Progenitor cell of endocrine pancreas (in vitro differentiated cells): ENCODE measurements around the gene RAI14. TPM values are rescaled to one million over a fixed set of nuclear protein-coding genes. Genes with fewer than 3 reads are reported as not detected.

Experiments used
- DNase-seq: peaks from one replicate; pipeline ENCODE4 v3.0.0; 2021; ENCODE audit warnings: low spot score; ENCODE audit not compliant: unreplicated experiment
- H3K27ac Mint-ChIP-seq: 2 replicates; pipeline ENCODE4 v1.8.0; 2021; ENCODE audit warnings: mild to moderate bottlenecking, moderate library complexity, mixed read lengths
- H3K27me3 Mint-ChIP-seq: 2 replicates; pipeline ENCODE4 v1.8.0; 2021; ENCODE audit warnings: mixed read lengths
- H3K36me3 Mint-ChIP-seq: 2 replicates; pipeline ENCODE4 v1.8.0; 2022; ENCODE audit warnings: mixed read lengths; ENCODE audit not compliant: insufficient read depth
- H3K4me1 Mint-ChIP-seq: 2 replicates; pipeline ENCODE4 v1.8.0; 2021; ENCODE audit warnings: low read depth, mixed read lengths
- H3K4me3 Mint-ChIP-seq: 2 replicates; pipeline ENCODE4 v1.8.0; 2021; ENCODE audit warnings: low read depth, mild to moderate bottlenecking, moderate library complexity, mixed read lengths
- H3K9me3 Mint-ChIP-seq: 2 replicates; pipeline ENCODE4 v1.8.0; 2021; ENCODE audit warnings: low read depth, mixed read lengths
- total RNA-seq: library from RNA; stranded (reverse); gene quantifications from 2 replicates; pipeline ENCODE4 v1.2.1, GENCODE V29; 2021
- TF ChIP-seq, protein P1 (sequence below): fragments of 200-600 bp; sonication (generic); IDR thresholded peaks from one replicate; pipeline ENCODE4 v1.5.0; 2021; ENCODE audit warnings: antibody characterized with exemption, mild to moderate bottlenecking; ENCODE audit not compliant: unreplicated experiment

Gene RAI14
- total RNA-seq, 1 donor from 2014 or later = 121 TPM

DNA sequence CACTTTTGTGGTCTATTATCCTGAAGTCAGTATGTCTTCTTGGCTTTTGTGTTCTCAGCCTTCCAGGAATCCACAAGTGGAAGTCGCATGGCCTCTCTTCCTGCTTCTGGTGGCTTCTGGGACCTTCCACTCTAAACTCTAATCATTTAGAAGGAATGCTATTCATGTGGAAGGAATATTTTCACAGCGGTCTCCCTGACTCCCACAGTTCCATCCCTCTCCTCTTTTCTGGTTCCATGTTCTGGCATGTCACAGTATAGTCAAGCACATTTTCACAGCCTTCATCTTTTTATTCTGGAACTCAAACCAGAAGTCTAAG, 7.3 kb upstream of the RAI14 start:
- H3K4me1 Mint-ChIP-seq = peaks cover 6% of the 10 kb centered on the region
- no peak overlapping the region for H3K27ac Mint-ChIP-seq
- peaks cover 2% of the 10 kb centered on the region for H3K27me3 Mint-ChIP-seq
- H3K4me3 Mint-ChIP-seq = no peak overlapping the region
- H3K9me3 Mint-ChIP-seq = peaks cover 18% of the 10 kb centered on the region
- TF ChIP-seq, protein P1, sequence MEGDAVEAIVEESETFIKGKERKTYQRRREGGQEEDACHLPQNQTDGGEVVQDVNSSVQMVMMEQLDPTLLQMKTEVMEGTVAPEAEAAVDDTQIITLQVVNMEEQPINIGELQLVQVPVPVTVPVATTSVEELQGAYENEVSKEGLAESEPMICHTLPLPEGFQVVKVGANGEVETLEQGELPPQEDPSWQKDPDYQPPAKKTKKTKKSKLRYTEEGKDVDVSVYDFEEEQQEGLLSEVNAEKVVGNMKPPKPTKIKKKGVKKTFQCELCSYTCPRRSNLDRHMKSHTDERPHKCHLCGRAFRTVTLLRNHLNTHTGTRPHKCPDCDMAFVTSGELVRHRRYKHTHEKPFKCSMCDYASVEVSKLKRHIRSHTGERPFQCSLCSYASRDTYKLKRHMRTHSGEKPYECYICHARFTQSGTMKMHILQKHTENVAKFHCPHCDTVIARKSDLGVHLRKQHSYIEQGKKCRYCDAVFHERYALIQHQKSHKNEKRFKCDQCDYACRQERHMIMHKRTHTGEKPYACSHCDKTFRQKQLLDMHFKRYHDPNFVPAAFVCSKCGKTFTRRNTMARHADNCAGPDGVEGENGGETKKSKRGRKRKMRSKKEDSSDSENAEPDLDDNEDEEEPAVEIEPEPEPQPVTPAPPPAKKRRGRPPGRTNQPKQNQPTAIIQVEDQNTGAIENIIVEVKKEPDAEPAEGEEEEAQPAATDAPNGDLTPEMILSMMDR = no peak
- no peak for DNase-seq
- H3K36me3 Mint-ChIP-seq = no peaks in the 10 kb centered on the region

DNA sequence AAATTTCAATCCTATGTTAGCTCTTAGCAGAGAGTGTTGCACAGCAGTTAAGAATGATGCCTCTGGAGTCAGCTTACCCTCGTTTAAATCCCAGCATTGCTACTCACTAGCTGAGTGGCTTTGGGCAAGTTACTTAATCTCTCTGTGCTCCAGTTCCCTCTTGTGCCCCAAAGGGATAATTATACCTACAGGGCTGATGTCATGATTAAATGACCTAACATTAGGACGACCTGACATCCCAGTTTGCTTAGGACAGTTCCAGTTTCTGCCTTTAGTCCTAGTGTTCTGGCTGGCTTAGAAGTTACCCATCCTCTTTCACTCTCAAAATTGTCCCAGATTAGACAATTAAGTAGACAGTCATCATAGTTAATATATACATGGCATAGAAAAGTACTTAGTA, 4.3 kb upstream of the RAI14 start:
- Mint-ChIP-seq H3K4me3 (no peak overlapping the region), H3K9me3 (peaks cover 7% of the 10 kb centered on the region), H3K27me3 (peaks cover 2% of the 10 kb centered on the region)

DNA sequence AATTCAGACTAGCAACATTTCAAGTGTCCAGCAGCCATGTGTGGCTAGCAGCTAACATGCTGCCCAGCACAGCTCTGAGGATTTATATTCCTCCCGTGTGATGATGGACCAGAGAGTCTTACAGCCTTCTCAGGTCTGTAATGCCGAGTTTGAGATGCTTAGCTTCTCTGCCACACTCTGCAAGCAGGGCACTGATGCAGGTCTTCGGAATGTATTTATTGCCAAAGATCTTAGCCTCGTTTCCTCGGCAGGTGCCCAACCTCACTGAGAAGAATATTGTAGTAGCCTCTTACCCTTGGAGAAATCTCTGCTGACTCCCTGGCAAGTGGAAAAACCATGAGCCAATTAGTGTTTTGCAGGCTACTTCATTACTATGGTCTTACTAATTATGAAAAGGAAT, 3.7 kb upstream of the RAI14 start:
- H3K36me3 Mint-ChIP-seq = no peaks in the 10 kb centered on the region
- peaks cover 2% of the 10 kb centered on the region for H3K27me3 Mint-ChIP-seq
- TF ChIP-seq, protein P1 = no peak
- peaks cover 12% of the 10 kb centered on the region for H3K4me1 Mint-ChIP-seq
- peaks cover 7% of the 10 kb centered on the region for H3K9me3 Mint-ChIP-seq
- H3K27ac Mint-ChIP-seq = no peak overlapping the region
- no peak for DNase-seq
- no peak overlapping the region for H3K4me3 Mint-ChIP-seq

More for the DNA sequence above, 4.3 kb upstream of the RAI14 start:
- DNase-seq = no peak
- H3K36me3 Mint-ChIP-seq = no peaks in the 10 kb centered on the region
- peaks cover 12% of the 10 kb centered on the region for H3K4me1 Mint-ChIP-seq
- TF ChIP-seq, protein P1 = no peak
- H3K27ac Mint-ChIP-seq = no peak overlapping the region

DNA sequence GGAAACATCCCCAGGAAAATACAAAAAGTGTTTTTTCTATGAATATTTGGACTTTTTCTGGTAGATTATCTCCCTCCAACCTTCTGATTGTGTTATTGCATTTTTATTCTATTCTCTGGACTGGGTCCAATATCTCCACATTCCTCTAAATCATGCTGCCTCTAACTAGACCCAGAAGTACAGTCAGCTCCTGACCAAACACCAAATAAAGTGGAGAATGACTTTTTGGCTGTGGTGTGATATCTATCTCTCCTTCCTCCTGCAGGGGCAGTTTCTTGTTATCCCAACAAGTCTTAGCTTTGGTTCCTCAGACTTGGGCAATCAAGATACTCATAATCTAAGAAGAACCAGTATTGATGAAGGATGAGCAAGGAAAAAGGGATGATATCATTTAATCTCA, 3.2 kb upstream of the RAI14 start:
- no peaks in the 10 kb centered on the region for H3K36me3 Mint-ChIP-seq
- no peak overlapping the region for H3K27ac Mint-ChIP-seq
- H3K4me1 Mint-ChIP-seq = peaks cover 17% of the 10 kb centered on the region
- no peak overlapping the region for H3K4me3 Mint-ChIP-seq
- DNase-seq = no peak
- TF ChIP-seq, protein P1 = no peak
- H3K9me3 Mint-ChIP-seq = peaks cover 7% of the 10 kb centered on the region
- peaks cover 2% of the 10 kb centered on the region for H3K27me3 Mint-ChIP-seq

DNA sequence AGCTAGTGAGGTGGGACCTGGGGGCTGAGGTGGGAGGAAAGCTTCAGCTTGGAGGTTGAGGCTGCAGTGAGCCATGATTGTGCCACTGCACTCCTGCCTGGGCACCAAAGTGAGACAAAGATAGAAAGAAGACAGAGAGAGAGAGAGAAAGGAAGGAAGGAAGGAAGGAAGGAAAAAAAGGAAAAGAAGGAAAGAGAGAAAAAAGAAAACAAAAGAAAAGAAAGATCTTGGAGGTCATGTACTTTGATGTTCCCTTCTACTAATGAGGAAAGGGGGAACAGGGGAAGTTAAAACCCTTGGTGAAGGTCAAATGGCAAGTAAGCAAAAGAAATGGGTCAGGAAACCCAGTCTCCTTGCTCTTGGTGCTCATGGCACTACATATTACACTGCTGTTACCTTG, 2.4 kb upstream of the RAI14 start:
- Mint-ChIP-seq H3K27ac (no peak overlapping the region), H3K36me3 (no peaks in the 10 kb centered on the region), H3K4me1 (peaks cover 20% of the 10 kb centered on the region), H3K9me3 (peaks cover under 1% of the 10 kb centered on the region), H3K4me3 (no peak overlapping the region), H3K27me3 (peaks cover 2% of the 10 kb centered on the region)
- no peak for DNase-seq
- TF ChIP-seq, protein P1 = no peak
